ENCODE measurements around the gene HYDIN. TPM values are rescaled to one million over a fixed set of nuclear protein-coding genes. Genes with fewer than 3 reads are reported as not detected.
"Not testable (repeated sequence)": the region's sequence is repeated elsewhere in the genome, so short reads cannot be mapped to it uniquely, and the experiment has no call there.

Gene HYDIN
- polyA plus RNA-seq, 1 donor from 2014 or later = 2.2 TPM

DNA sequence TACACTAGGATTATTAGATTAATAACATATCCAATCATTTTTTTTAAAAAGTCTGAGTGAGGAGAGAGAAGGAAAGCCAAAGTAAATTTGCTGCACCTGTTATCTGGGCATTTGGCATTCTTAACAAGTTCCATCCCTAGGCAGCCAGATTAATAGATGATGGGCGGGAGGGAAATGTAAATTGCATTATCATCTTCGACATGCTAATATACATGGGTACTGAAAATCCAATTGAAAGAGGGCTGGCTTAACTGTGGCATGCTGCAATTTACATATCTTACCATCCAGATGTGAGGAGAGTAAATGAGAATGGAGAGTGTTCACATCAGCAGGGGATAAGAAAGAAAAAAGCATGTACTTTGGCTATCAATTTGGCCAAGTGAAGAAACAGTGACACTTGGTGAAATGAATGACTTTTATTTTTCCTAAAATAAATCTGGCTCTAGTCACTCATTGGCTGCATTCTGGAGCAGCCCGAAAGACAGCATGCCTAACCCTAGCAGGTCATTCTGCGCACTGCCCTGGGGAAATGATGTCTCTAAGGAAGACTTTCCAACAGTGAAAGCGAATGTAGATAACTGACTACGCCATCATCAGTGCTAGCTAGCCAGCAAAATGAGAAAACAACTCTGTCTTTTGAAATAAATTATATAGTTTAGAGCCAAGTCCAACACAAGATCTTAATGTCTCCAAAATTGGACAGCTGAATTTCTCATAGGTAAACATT is 57.9 kb downstream of the HYDIN start:
- Histone ChIP-seq H3K9me3 (ENCODE audit: low read length) (no peaks in the 10 kb centered on the region), H3K36me3 (ENCODE audit: insufficient read depth, low read length) (no peaks in the 10 kb centered on the region), H3K9ac (ENCODE audit: low read length) (no peak overlapping the region), H3K4me2 (ENCODE audit: low read length) (no peak overlapping the region), H3K27me3 (ENCODE audit: insufficient read depth, low read depth, low read length) (no peaks in the 10 kb centered on the region), H2AFZ (ENCODE audit: low read depth, low read length) (no peak overlapping the region), H3K4me3 (ENCODE audit: low read length) (no peak overlapping the region), H4K20me1 (ENCODE audit: insufficient read depth) (no peaks in the 10 kb centered on the region), H3K9me2 (ENCODE audit: insufficient read depth, low read length) (no peaks in the 10 kb centered on the region), H3K27ac (ENCODE audit: low read length) (no peak overlapping the region), H3F3A (ENCODE audit: insufficient read depth, low read length, poor library complexity, severe bottlenecking) (no peaks in the 10 kb centered on the region), H3K79me2 (replicated peaks; ENCODE audit: insufficient read depth, low read length) (no peaks in the 10 kb centered on the region)
- TF ChIP-seq EP300 (conservative IDR thresholded peaks at IDR 0.05; ENCODE audit: poor library complexity, severe bottlenecking) (no peak), SMC3 (conservative IDR thresholded peaks at IDR 0.05; ENCODE audit: poor library complexity) (no peak), TAF1 (IDR thresholded peaks at IDR 0.05; ENCODE audit: low read depth) (no peak), RAD21 (conservative IDR thresholded peaks at IDR 0.05) (no peak), REST (IDR thresholded peaks at IDR 0.05; ENCODE audit: borderline replicate concordance) (no peak), POLR2AphosphoS5 (IDR thresholded peaks at IDR 0.05) (no peak)
- TF ChIP-seq, protein P1, sequence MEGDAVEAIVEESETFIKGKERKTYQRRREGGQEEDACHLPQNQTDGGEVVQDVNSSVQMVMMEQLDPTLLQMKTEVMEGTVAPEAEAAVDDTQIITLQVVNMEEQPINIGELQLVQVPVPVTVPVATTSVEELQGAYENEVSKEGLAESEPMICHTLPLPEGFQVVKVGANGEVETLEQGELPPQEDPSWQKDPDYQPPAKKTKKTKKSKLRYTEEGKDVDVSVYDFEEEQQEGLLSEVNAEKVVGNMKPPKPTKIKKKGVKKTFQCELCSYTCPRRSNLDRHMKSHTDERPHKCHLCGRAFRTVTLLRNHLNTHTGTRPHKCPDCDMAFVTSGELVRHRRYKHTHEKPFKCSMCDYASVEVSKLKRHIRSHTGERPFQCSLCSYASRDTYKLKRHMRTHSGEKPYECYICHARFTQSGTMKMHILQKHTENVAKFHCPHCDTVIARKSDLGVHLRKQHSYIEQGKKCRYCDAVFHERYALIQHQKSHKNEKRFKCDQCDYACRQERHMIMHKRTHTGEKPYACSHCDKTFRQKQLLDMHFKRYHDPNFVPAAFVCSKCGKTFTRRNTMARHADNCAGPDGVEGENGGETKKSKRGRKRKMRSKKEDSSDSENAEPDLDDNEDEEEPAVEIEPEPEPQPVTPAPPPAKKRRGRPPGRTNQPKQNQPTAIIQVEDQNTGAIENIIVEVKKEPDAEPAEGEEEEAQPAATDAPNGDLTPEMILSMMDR (IDR thresholded peaks at IDR 0.05; ENCODE audit: poor library complexity, severe bottlenecking) = no peak

DNA sequence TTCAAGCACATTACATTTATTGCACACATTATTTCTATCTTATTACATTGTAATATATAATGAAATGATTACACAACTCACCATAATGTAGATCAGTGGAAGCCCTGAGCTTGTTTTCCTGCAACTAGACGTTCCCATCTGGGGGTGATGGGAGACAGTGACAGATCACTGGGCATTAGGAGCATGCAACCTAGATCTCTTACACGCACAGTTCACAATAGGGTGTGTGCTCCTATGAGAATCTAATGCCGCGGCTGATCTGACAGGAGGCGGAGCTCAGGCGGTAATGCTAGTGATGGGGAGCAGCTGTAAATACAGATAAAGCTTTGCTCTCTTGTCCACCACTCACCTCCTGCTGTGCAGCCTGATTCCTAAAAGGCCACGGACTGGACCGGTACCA is 69.5 kb downstream of the HYDIN start:
- not testable (repeated sequence) for H3K9me3 ChIP-seq (ENCODE audit: low read length); H3K4me2 ChIP-seq (ENCODE audit: low read length); H2AFZ ChIP-seq (ENCODE audit: low read depth, low read length); H3K27ac ChIP-seq (ENCODE audit: low read length); H4K20me1 ChIP-seq (ENCODE audit: insufficient read depth); H3F3A ChIP-seq (ENCODE audit: insufficient read depth, low read length, poor library complexity, severe bottlenecking); H3K4me3 ChIP-seq (ENCODE audit: low read length); H3K79me2 ChIP-seq (replicated peaks; ENCODE audit: insufficient read depth, low read length); H3K9me2 ChIP-seq (ENCODE audit: insufficient read depth, low read length); H3K27me3 ChIP-seq (ENCODE audit: insufficient read depth, low read depth, low read length); H3K36me3 ChIP-seq (ENCODE audit: insufficient read depth, low read length); H3K9ac ChIP-seq (ENCODE audit: low read length)

GRCh38 chr16:71157278-71157677 is 73.2 kb downstream of the HYDIN start:
- H4K20me1 ChIP-seq (ENCODE audit: insufficient read depth); H3K27ac ChIP-seq (ENCODE audit: low read length): not testable (repeated sequence)

DNA sequence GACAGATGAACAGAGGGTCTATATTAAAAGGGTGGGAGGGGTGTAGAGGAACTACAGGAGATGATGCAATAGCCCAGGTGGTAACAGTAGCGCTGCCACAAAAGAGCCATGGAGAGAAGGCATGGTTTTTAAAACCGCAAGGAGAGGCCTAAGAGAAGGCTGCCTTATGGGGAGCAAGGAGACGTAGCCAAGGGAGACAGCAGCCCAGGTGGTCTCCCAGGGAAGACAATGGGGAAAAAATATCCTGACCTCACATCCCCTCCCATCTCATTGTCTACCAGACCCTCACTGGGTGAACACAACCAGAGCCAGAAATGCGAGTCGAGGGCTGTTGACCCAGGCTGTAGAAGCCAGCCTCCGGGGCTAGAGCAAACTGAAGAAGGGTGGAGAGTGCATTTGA is 77.2 kb downstream of the HYDIN start:
- not testable (repeated sequence) for H3K9me2 ChIP-seq (ENCODE audit: insufficient read depth, low read length); H3F3A ChIP-seq (ENCODE audit: insufficient read depth, low read length, poor library complexity, severe bottlenecking); H3K27ac ChIP-seq (ENCODE audit: low read length); H2AFZ ChIP-seq (ENCODE audit: low read depth, low read length); H3K79me2 ChIP-seq (replicated peaks; ENCODE audit: insufficient read depth, low read length); H3K9ac ChIP-seq (ENCODE audit: low read length); H3K9me3 ChIP-seq (ENCODE audit: low read length); H4K20me1 ChIP-seq (ENCODE audit: insufficient read depth); H3K4me3 ChIP-seq (ENCODE audit: low read length); H3K36me3 ChIP-seq (ENCODE audit: insufficient read depth, low read length); H3K27me3 ChIP-seq (ENCODE audit: insufficient read depth, low read depth, low read length); H3K4me2 ChIP-seq (ENCODE audit: low read length)

More at GRCh38 chr16:71157278-71157677, 73.2 kb downstream of the HYDIN start:
- not testable (repeated sequence) for H2AFZ ChIP-seq (ENCODE audit: low read depth, low read length); H3K36me3 ChIP-seq (ENCODE audit: insufficient read depth, low read length); H3K27me3 ChIP-seq (ENCODE audit: insufficient read depth, low read depth, low read length); H3K9me3 ChIP-seq (ENCODE audit: low read length); H3K79me2 ChIP-seq (replicated peaks; ENCODE audit: insufficient read depth, low read length); H3K9me2 ChIP-seq (ENCODE audit: insufficient read depth, low read length); H3K4me2 ChIP-seq (ENCODE audit: low read length); H3K9ac ChIP-seq (ENCODE audit: low read length); H3K4me3 ChIP-seq (ENCODE audit: low read length); H3F3A ChIP-seq (ENCODE audit: insufficient read depth, low read length, poor library complexity, severe bottlenecking)

DNA sequence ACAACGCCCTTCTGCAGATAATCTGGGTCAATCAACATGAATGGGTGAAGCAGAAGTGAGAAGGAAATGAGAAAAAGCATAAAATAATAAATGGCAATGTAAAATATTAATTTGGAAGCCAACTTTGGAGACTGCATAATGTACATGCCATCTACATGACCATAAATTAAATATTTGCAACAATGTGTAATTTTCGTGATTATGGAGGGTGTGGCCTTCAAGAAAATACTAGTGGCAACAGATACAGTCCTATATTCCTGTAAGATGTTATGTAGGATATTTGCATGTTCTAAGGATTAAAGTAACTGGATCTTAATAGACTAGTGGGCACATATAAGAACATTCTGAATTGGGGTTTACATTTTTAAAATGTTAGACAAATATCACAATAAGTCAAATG is 78.9 kb downstream of the HYDIN start:
- not testable (repeated sequence) for H3K4me3 ChIP-seq (ENCODE audit: low read length); H3K9me2 ChIP-seq (ENCODE audit: insufficient read depth, low read length); H3K36me3 ChIP-seq (ENCODE audit: insufficient read depth, low read length); H3K9ac ChIP-seq (ENCODE audit: low read length); H3K4me2 ChIP-seq (ENCODE audit: low read length); H3K27ac ChIP-seq (ENCODE audit: low read length); H3K9me3 ChIP-seq (ENCODE audit: low read length); H4K20me1 ChIP-seq (ENCODE audit: insufficient read depth); H3K27me3 ChIP-seq (ENCODE audit: insufficient read depth, low read depth, low read length); H2AFZ ChIP-seq (ENCODE audit: low read depth, low read length); H3F3A ChIP-seq (ENCODE audit: insufficient read depth, low read length, poor library complexity, severe bottlenecking); H3K79me2 ChIP-seq (replicated peaks; ENCODE audit: insufficient read depth, low read length)
